GM13977 (cell line): Measurements from ENCODE around the gene ARID1B.

Experiments
- DNase-seq: peaks from one replicate; pipeline ENCODE4 v3.0.0; 2012; ENCODE audit warnings: low spot score
- CTCF ChIP-seq: IDR thresholded peaks from 2 replicates; pipeline ENCODE4 v1.5.1; 2012; ENCODE audit warnings: mild to moderate bottlenecking, control low read depth; ENCODE audit not compliant: insufficient read depth; ENCODE audit errors: extremely low read depth, missing control alignments
- in situ Hi-C: fragments of 300-500 bp; cut with MboI; formaldehyde crosslinking; loops from one replicate; pipeline ENCODE4 v1.12.0; 2022; ENCODE audit warnings: low sequenced_read_pairs, low pct_unique_long_range_greater_than_20kb, mixed read lengths, inconsistent platforms; ENCODE audit not compliant: unreplicated experiment

ARID1B gene

DNA sequence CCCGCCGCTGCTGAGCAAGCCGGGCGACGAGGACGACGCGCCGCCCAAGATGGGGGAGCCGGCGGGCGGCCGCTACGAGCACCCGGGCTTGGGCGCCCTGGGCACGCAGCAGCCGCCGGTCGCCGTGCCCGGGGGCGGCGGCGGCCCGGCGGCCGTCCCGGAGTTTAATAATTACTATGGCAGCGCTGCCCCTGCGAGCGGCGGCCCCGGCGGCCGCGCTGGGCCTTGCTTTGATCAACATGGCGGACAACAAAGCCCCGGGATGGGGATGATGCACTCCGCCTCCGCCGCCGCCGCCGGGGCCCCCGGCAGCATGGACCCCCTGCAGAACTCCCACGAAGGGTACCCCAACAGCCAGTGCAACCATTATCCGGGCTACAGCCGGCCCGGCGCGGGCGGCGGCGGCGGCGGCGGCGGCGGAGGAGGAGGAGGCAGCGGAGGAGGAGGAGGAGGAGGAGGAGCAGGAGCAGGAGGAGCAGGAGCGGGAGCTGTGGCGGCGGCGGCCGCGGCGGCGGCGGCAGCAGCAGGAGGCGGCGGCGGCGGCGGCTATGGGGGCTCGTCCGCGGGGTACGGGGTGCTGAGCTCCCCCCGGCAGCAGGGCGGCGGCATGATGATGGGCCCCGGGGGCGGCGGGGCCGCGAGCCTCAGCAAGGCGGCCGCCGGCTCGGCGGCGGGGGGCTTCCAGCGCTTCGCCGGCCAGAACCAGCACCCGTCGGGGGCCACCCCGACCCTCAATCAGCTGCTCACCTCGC, 1.5 kb downstream of the ARID1B start:
- in situ Hi-C loops, result no loop called here
- TF ChIP-seq CTCF, result no peak
- DNase-seq, result peak; percentile 60

DNA sequence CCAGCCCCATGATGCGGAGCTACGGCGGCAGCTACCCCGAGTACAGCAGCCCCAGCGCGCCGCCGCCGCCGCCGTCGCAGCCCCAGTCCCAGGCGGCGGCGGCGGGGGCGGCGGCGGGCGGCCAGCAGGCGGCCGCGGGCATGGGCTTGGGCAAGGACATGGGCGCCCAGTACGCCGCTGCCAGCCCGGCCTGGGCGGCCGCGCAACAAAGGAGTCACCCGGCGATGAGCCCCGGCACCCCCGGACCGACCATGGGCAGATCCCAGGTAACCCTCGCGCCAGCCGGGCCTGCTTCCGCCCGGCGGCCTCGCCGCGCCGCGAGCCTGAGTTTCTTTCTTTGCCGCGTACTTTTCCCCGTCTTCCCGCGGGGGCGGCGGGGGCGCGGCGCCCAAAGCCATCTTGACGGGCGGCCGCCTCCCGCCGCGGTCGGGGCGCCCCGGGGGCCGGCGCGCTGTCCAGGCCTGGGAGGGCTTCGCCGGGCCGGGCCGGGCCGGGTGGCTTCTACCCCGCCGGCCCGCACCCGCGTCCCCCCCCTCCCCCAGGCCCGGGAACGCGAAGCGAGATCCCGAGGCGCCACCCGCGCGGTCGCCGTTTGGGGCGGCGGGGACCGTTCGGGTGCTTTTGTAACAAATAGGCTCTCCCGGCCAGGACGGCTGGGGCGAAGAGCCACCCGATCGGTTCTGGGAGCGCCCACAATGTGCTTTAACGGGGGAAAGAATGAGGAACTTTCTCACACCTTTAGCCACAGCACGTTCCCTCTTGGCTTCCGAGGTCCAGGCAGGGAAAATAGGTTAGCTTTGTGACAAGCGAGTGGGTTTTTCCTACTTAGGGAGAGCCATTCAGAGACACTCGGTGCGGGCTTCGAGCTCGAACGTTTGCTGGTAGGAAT, 2.3 kb downstream of the ARID1B start:
- no peak for TF ChIP-seq CTCF
- in situ Hi-C loops, result no loop called here
- peak; percentile 48 for DNase-seq

GRCh38 chr6:156780102-156780641, 3.0 kb downstream of the ARID1B start:
- TF ChIP-seq CTCF, result no peak
- DNase-seq, result peak; percentile 83
- in situ Hi-C loops, result no loop called here

GRCh38 chr6:156780962-156781853, 4.0 kb downstream of the ARID1B start:
- TF ChIP-seq CTCF, result no peak
- in situ Hi-C loops, result no loop called here
- no peak for DNase-seq

GRCh38 chr6:156781861-156782631, 4.9 kb downstream of the ARID1B start:
- in situ Hi-C loops, result no loop called here
- no peak for TF ChIP-seq CTCF
- no peak for DNase-seq
